GM21515 (cell line): ENCODE measurements around the gene CHST8.
"Not testable (repeated sequence)": the region's sequence is repeated elsewhere in the genome, so short reads cannot be mapped to it uniquely, and the experiment has no call there.

Source experiments
- ATAC-seq: cut with Tn5 transposase; IDR thresholded peaks from one replicate; pipeline ENCODE4 v1.9.1; 2021; ENCODE audit not compliant: unreplicated experiment

The CHST8 gene

DNA sequence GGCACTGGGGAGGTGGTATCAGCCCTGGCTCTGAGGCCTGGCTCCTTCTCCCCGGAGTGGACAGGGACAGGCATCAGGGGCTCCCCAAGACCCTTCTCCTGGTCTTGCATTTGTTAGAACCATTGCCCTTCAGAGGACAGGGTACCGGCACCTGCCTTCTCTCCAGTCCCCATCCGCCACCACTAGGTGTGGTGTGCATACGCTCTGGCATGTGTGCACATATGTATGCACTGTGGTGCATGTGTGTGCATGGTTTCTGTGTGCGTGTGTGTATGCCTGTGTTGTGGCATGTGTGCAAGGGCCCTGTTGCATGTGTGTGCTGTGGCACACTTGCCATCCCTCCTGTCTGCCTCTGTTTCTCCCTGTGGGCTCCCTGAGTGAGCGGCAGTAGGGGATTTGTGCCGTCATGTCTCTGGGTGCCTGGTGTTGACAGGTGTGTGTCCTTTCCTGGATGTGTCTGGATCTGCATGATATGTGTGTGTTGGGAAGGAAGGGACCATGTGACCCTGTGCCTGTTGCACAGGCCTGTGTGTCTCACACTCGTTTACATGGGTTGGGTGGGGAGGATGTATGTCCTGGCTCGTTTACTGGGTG, 184.2 kb downstream of the CHST8 start:
- no peak for ATAC-seq

DNA sequence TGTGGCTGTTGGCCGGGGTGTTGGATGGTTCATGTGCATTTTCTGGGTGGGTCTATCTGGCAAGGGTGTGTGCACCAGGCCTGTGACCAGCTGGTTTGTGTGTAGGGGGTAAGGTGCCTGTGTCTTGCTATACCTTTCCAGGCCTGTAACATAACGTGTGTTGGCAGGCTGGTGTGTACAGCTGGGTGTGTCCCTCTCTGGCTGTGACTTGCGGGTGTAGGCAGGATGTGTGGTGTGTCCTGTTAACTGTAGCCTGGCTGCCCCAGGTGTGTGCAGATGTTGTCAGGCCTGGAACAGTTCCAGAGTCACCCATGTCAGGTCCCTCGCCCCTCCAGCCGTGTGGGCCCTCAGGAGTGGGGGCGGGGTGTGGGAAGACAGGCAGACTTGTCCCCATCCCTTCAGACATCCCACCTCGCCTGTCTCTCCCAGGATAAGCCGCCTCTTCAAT, 184.7 kb downstream of the CHST8 start:
- ATAC-seq = no peak

DNA sequence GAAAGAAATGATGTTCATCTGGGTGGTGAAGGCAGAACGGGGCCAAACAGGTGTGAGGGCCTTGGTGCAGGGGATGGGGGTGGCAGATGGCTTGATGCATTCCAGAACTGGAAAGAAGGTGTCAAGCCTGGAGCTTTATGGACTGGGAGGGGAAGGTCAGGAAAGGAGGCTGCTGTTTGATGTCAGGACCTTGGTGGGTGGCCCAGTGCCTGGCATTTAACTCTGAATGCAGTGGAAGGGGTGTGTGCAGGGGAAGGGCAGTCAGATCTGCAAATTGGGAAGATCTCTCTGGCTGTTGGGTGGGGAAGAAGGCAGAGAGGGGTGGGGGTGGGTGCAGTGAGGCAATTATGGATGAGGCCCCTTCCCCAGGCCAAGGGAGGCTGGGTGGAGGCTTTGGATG, 186.6 kb downstream of the CHST8 start:
- ATAC-seq = no peak

DNA sequence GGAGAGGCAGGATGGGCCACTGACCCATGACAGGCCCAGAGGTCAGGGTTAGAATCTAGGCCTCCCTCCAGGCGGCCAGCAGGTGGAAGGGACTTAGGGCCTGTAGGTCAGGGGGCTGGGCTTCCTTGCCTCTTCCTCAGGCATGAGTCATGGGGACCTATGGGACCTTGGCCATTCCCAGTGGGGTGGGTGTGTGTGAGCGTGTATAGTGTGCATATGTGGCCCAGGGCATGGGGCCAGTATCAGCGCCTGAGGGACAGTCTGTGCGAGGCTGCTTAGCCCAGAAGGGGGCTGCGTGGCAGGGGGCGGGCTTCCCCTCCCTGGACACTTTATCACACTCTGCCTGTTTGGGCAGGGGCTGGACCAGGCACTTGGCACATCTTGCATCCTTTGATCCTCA, 188.2 kb downstream of the CHST8 start:
- ATAC-seq = no peak

DNA sequence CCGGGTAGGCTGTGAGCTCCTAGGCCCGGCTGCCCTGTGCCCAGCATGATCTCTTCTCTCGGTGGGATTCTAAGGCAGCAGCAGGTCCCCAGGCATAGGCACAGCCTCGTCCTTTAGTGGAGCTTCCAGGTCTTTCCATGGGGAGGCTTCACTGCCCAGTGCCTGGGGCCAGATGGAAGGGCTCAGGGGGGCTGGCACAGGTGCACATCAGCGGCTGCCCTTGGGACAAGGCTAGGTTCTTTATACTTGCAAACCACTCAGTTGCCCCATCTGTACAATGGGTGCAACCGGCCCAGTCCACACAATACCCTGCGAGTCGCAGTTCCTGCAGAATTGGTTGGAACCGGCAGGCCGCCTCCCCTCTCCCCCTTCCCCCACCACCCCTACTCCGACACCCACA, 189.1 kb downstream of the CHST8 start:
- no peak for ATAC-seq

DNA sequence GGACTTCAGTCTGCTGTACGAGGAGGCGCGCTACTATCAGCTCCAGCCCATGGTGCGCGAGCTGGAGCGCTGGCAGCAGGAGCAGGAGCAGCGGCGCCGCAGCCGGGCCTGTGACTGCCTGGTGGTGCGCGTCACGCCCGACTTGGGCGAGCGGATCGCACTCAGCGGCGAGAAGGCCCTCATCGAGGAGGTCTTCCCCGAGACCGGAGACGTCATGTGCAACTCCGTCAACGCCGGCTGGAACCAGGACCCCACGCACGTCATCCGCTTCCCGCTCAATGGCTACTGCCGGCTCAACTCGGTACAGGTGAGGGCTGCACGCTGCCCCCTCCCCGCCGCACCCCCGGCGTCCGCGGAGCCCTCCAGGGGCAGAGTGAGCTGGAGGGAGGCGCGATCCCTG, 189.5 kb downstream of the CHST8 start:
- ATAC-seq = no peak

DNA sequence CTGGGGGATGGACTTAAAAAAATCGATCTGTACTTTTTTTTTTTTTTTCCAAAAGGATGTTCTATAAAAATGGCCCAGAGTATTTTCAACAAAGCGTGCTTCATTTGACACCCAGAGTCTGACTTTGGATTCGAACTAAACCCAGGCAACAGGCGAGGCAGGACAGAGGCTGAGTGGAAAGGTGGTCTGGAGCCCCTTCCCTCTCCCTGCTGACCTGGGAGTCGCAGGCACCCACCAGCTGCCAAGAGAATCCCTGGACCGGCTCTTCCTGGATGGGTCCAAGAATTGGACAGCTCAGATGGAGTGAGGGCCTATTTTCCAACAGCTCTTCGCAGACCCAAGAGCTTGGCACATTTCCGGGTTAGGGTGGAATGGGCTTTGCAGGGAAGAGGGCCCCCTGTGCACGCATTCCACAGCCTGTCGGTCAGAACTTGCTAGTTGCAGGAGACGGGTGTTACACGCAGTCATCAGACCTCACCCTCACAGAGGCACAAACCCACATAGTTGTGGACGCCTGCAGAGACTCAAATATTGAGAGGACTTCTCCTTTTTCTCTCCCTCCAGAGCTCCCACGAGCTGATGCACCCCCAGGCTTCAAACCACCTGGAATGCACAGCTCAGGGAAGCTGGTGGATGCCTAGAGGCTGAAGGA, 190.1 kb downstream of the CHST8 start:
- ATAC-seq = no peak

DNA sequence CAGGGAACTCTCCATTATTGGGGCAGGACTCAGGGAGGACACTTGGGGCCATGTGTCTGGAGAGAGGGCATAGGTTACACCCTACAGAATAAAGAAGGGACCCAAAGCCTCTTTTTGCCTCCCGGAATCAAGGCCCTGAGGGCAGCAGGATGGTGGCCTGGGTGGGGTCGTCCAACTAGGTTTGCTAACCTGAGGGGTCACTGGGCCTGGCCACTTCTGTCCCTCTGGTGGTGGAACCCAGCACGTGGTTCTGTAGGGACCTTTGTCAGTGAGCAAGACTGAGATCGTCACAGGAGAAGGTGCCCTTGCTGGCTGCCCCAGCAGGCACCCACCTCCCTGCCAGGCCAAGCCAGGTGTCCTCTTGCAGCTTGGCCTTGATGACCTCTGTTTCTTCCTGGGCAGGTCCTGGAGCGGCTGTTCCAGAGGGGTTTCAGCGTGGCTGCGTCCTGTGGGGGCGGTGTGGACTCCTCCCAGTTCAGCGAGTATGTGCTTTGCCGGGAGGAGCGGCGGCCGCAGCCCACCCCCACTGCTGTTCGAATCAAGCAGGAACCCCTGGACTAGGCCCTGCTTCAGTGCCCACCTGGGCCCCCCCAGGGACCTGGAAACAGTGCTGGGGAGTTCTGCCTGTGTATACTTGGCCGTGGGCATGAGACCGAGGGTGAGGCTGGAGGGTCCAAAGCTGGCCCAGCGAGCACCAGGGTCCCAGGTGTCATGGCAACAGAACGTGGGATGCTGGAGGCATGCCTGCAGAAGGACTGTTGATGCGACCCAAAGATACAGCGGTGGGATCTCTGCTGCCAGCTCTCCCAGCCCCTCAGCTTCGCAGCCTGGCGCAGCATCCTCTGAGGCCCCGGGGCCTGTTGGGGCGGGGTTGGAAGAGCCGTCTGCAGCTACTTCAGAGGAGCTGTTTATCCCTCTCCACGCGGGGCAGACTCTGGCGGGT, 190.9 kb downstream of the CHST8 start:
- ATAC-seq = no peak

DNA sequence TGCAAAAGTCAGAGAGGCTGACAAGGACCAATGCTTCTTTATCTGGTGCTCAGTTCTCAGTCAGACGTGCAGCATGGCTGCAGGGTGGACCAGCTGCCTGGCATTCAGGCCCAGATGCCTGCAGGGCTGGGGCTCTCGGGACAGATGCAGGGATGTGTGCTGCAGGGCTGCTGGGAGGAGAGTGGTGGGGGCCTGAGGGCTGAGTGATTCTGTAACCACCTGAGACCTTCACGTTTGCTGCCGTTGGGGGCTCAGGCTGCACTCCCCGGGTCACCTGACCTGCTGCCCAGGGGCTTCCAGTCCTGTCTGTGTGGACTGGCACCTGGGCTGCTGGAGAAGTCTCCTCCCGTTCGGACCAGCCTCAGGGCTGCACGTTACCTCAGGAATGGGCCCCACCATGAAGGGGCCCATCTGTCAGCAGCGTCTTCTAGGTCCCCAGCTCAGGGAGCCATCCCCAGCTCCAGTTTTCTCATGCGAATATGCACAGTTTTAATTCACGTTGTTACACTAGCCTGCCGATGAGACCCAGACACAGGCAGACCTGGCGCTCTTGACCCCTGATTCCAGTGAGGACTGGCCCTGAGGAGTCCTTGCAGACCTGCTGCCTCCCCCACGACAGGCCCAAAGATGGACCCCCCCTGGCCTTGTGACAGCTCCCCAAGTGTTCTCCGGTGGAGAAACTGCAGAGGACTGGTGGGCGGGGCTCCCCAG, 191.8 kb downstream of the CHST8 start:
- no peak for ATAC-seq

DNA sequence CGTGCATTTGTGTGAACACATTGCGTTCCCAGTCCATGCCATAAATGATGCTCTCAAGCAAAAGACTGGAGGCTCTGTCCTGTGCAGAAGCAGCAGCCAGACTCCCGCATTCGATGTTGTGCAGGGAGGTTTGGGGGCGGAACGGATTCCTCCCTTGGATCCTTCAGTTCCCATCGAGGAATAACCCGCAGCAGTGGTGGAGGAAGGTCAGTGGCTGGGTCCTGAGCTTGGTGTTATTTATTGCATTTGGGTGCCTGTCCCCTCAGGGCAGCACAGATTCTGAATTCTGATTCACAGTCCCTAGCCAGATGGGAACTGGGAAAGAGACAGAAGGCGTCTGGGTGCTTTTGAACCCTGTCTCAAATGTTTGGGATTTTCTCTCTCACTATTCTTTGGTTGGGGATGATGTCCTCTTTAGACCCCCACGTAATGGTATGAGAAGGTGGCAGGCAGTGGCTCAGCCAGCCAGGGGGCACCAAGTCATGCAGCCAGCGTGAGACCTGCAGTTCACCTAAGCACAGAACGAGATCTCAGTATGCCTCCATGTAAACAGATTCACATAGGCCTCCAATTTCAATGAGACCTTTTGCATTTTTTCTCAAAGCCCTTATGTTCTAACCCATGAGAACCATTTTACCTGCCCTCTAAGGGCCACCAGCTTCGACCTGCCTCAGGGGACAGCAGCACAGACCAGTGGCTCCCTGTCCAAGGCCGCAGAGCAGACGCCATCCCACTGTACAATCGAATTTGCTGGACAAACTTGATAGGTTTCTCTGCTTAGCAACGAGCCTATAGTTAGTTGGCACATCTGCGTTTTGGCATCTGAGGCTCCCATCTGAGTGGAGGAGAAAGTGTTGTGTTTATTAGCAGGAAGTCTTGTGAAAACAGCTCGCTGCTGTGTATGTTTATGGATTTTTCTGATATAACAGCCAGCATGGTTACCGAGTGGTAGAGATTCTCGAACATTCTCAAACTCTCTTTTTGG, 192.7 kb downstream of the CHST8 start:
- no peak for ATAC-seq

DNA sequence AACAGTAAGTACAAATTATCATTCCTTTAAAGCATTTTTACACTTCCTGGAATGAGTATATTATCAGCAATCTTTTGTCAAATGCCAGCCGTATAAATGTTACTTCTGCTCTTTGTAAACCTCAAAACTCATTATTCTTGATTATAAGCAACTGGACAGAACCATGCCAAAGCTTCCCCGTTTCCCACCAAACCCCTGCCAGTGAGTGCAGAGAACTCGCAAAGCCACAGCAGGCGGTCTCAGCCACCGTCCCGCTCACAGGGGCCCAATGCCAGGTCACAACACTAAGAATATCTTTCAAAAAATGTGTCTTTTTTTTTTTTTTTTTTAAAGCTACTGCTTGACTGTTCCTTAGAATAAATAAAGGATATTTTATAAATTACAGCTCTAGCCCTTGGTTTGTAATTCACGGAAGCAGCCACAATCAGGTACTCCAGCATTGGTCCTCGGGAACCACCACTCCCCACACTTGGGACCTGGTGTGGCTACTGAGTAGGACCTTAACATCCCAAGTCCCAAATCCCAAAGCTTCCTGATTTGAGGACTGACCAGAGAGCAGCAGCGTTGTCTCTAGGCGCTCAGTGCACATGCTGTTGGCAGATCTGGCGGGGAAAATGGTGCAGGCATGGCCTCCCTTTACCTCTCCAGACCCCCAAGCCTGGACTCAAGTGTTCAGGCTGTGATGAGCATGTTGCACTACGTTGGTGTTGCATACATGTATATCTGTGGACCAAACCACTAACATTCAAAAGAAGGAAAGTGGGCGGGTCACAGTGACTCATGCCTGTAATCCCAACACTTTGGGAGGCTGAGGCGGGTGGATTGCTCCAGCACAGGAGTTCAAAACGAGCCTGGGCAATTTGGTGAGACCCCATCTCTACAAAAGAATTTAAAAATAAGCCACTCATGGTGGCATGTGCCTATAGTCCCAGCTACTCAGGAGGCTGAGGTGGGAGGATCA, 193.9 kb downstream of the CHST8 start:
- ATAC-seq = no peak

DNA sequence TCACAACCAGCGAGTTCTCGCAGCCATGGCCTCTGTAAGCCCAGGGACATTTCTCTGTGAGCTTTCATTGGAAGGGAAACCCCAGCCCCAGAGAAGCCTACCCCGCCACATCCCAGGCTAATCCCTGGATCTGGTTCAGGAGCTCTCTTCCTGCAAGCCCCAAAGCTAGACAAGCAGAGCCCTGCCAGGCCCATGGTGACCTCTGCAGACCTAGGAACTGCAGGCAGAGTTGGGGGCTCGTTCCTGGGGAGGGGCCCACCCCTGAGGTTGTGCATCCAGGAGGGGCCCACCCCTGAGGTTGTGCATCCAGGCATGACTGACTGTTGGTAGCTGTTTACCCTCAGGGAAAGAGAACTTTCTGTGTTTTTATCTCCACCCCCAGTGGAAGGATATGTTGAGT, 196.7 kb downstream of the CHST8 start:
- ATAC-seq = no peak

DNA sequence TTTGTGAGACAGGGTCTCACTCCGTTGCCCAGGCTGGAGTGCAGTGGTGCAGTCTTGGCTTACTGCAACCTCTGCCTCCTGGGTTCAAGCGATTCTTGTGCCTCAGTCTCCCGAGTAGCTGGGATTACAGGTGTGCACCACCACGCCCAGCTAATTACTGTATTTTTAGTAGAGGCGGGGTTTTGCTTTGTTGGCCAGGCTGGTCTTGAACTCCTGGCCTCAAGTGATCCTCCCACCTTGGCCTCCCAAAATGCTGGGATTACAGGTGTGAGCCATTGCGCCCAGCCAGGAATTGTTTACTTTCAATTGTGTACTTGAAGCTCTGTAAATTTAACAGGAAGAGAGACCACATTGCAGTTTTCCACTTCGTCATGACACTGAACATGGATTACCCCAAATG, 197.3 kb downstream of the CHST8 start:
- not testable (repeated sequence) for ATAC-seq

DNA sequence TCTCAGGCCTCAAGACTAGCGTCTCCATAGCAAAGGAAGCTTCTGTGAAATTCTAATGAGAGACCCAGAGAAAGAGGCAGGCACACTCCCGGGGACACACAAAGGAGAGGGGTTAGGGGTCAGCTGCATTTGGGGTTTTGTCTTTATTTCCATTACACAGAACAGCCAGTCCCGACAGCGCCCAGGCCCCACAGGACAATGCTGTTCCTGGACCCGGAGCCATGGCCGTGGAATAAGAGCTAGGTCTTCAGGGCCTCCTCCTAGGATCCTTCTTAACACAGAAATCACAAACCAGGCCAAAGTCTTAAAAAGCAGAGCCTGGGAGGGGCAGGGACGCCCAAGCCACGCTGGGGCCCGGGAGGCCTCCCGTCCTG, 197.7 kb downstream of the CHST8 start:
- no peak for ATAC-seq

DNA sequence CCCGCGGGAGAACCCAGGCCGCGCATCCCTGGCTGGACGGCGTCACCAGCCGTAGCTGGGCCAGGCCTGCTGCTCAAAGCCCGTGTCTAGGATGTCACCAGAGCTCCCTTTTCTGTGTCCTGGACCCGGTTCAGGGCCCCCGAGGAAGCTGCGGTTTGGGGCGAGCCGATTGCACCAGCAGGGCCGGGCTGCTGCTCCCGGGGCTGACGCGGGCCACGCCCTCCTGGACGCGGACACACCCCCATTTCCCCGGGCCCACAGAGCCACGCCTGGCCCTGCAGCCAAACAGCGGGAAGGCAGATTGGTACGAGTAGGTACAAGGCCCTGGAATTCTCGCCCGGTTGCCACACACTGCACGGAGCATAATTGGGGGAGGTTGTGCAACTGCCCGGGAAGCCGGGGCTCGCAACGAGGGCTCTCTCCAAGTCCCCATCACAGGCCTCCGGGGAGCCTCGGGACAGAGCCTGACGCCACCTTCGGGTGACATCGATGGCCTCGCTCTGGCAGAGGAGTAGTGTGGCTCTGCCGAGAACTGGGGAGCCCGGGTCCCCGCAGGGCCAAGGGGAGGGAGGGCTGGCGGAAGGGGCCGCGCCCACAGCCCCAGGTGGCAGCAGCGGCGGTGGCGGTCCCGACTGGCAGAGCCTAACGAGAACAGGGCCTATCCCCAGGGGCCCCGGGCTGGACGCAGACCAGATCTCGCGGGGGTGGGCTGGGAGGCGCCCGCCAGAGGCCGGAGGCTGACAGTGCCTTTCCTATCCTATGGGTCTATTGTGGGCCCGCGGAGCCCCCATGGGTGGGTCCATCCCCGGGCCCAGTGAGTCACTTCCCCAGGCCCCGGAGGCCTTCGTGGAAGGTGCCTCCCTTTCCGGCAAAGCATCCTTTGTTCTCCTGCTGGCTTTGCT, 198.4 kb downstream of the CHST8 start:
- ATAC-seq = no peak

DNA sequence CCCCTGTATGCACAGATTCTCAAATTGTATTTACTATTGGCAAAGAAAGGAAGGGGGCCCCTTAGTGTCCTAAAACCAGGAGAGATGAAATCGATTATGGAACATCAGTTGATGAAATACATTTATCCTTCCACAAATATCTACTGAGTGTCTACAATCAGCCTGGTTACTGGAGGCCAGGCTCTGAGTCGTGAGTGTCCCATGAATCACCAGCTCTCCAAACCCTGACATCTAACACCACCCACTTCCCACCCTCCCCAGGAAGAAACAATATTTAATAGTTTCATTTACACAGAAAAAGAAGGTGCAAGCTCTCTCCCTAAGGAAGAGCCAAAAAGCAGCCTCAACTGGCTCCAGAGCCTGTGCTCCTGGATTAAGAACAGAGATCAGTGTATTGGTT, 200.1 kb downstream of the CHST8 start:
- ATAC-seq = no peak
